HepG2 (cell line): ENCODE measurements around the gene VWA7. TPM values are rescaled to one million over a fixed set of nuclear protein-coding genes. Genes with fewer than 3 reads are reported as not detected.
A peak's percentile ranks its signal among the peaks of the same experiment; 100 is the strongest.

Experiments used
- AKNA ChIP-seq: sonication (generic); formaldehyde crosslinking; IDR thresholded peaks from 2 replicates; pipeline ENCODE4 v1.4.0; 2020; ENCODE audit warnings: missing genetic modification reagents, borderline replicate concordance
- CHD2 ChIP-seq: IDR thresholded peaks from 2 replicates; pipeline ENCODE4 v1.6.1; 2011; ENCODE audit warnings: low read depth, low read length, improper control_type of control experiment
- FOXA3 ChIP-seq: IDR thresholded peaks from 2 replicates; pipeline ENCODE4 v1.6.1; 2016; ENCODE audit warnings: missing genetic modification reagents, missing compliant biosample characterization
- HDAC6 ChIP-seq: fragments of 200-600 bp; sonication (generic); IDR thresholded peaks from 2 replicates; pipeline ENCODE4 v1.7.0; 2017; ENCODE audit warnings: mild to moderate bottlenecking, antibody characterized with exemption, low read length, low read depth
- HES4 ChIP-seq: sonication (generic); formaldehyde crosslinking; IDR thresholded peaks from 2 replicates; pipeline ENCODE4 v1.9.0; 2021; ENCODE audit warnings: mild to moderate bottlenecking, missing genetic modification reagents, borderline replicate concordance
- HNRNPK ChIP-seq: fragments of 200-400 bp; formaldehyde crosslinking; IDR thresholded peaks from 2 replicates; pipeline ENCODE4 v1.6.1; 2018; ENCODE audit warnings: low read length, low read depth, moderate library complexity, mild to moderate bottlenecking; ENCODE audit not compliant: poor library complexity, severe bottlenecking
- NFE2L2 ChIP-seq: fragments of 150-350 bp; IDR thresholded peaks from 2 replicates; pipeline ENCODE4 v1.6.1; 2014; ENCODE audit warnings: low read length
- PITX1 ChIP-seq: sonication (generic); formaldehyde crosslinking; IDR thresholded peaks from 2 replicates; pipeline ENCODE4 v1.5.1; 2020; ENCODE audit warnings: mild to moderate bottlenecking, missing genetic modification reagents
- SETDB1 ChIP-seq: sonication (generic); formaldehyde crosslinking; IDR thresholded peaks from 2 replicates; pipeline ENCODE4 v1.5.1; 2020; ENCODE audit warnings: missing genetic modification reagents, mild to moderate bottlenecking, borderline replicate concordance
- SPEN ChIP-seq: sonication (generic); formaldehyde crosslinking; IDR thresholded peaks from 2 replicates; pipeline ENCODE4 v1.5.1; 2020; ENCODE audit warnings: low read depth, mild to moderate bottlenecking, missing genetic modification reagents
- TFAP4 ChIP-seq: sonication (generic); IDR thresholded peaks from 2 replicates; pipeline ENCODE4 v1.6.1; 2016; ENCODE audit warnings: low read depth, borderline replicate concordance
- TFE3 ChIP-seq: IDR thresholded peaks from 2 replicates; pipeline ENCODE4 v1.6.1; 2016
- TIGD3 ChIP-seq: sonication (generic); formaldehyde crosslinking; IDR thresholded peaks from 2 replicates; pipeline ENCODE4 v1.5.1; 2020; ENCODE audit warnings: mild to moderate bottlenecking, missing genetic modification reagents, borderline replicate concordance
- ZNF121 ChIP-seq: sonication (generic); formaldehyde crosslinking; IDR thresholded peaks from 2 replicates; pipeline ENCODE4 v1.5.0; 2020; ENCODE audit warnings: mild to moderate bottlenecking, missing genetic modification reagents
- ZNF143 ChIP-seq: sonication (generic); formaldehyde crosslinking; IDR thresholded peaks from 2 replicates; pipeline ENCODE4 v1.4.0; 2020; ENCODE audit warnings: missing genetic modification reagents
- ZNF282 ChIP-seq: fragments of 450-650 bp; IDR thresholded peaks from 2 replicates; pipeline ENCODE4 v1.6.1; 2018; ENCODE audit not compliant: partially characterized antibody
- ZNF580 ChIP-seq: IDR thresholded peaks from 2 replicates; pipeline ENCODE4 v1.6.1; 2016; ENCODE audit warnings: low read depth, borderline replicate concordance
- ZNF614 ChIP-seq: IDR thresholded peaks from 2 replicates; pipeline ENCODE4 v1.6.1; 2018; ENCODE audit warnings: missing biosample characterization, missing genetic modification reagents, inconsistent platforms, borderline replicate concordance
- ZNF709 ChIP-seq: sonication (generic); formaldehyde crosslinking; IDR thresholded peaks from 2 replicates; pipeline ENCODE4 v1.5.0; 2020; ENCODE audit warnings: mild to moderate bottlenecking, missing genetic modification reagents
- ZNF766 ChIP-seq: sonication (generic); formaldehyde crosslinking; IDR thresholded peaks from 2 replicates; pipeline ENCODE4 v1.5.0; 2020; ENCODE audit warnings: missing genetic modification reagents, borderline replicate concordance
- polyA plus RNA-seq, 8 experiments: library from polyadenylated mRNA; depleted of rRNA in 3 of 8; stranded (reverse) in 7 of 8; unstranded in 1 of 8; fragments of >200 nt; fragmentation: Illumina TruSeq in 4 of 8; extraction: Trizol in 4 of 8; gene quantifications; 2 replicates each; pipeline versions ENCODE4 v1.2.1 to v1.2.3, GENCODE V29; 2011 to 2016; ENCODE audit warnings: low read depth in 4 of 8, missing spikeins in 1 of 8, mixed read lengths in 1 of 8; ENCODE audit not compliant: insufficient read depth in 1 of 8
- total RNA-seq, 5 experiments: library from RNA; depleted of rRNA; stranded (reverse); fragments of >200 nt; fragmentation: Illumina TruSeq; extraction: Trizol; gene quantifications; 2 replicates each; pipeline ENCODE4 v1.2.3, GENCODE V29; 2016; ENCODE audit warnings: low read depth in 1 of 5

Gene VWA7
- total and polyA plus RNA-seq, 2 of the 13 experiments (the other 11 are each of a cell fraction or from before 2014, with no cell fraction given), result 0.86 to 3.3 TPM

GRCh38 chr6:31794866-31795615 lies 17.9 kb upstream of the VWA7 start (continued):
- no peak for TF ChIP-seq TFE3 (CRISPR knock-in tag)
- no peak for TF ChIP-seq ZNF143 (CRISPR knock-in tag)
- TF ChIP-seq ZNF121 (CRISPR knock-in tag), result no peak
- TF ChIP-seq HES4 (CRISPR knock-in tag), result no peak
- TF ChIP-seq HDAC6, result no peak
- TF ChIP-seq AKNA (CRISPR knock-in tag), result peak; percentile 71; the same call in 1 of the 2 replicates
- no peak for TF ChIP-seq NFE2L2
- TF ChIP-seq ZNF709 (CRISPR knock-in tag), result peak; percentile 30; the same call in 1 of the 2 replicates
- 0 out of 2 replicates have a peak, but pooled peaks have one; percentile 8 for TF ChIP-seq SETDB1 (CRISPR knock-in tag)
- peak; percentile 67 for TF ChIP-seq HNRNPK
- no peak for TF ChIP-seq SPEN (CRISPR knock-in tag)
- TF ChIP-seq TIGD3 (CRISPR knock-in tag), result peak; percentile 46; the same call in 1 of the 2 replicates
- TF ChIP-seq CHD2, result 0 out of 2 replicates have a peak, but pooled peaks have one; percentile 12
- TF ChIP-seq TFAP4, result 0 out of 2 replicates have a peak, but pooled peaks have one; percentile 29
- 0 out of 2 replicates have a peak, but pooled peaks have one; percentile 12 for TF ChIP-seq ZNF580 (CRISPR knock-in tag)
- TF ChIP-seq ZNF614 (CRISPR knock-in tag), result 0 out of 2 replicates have a peak, but pooled peaks have one; percentile 28
- no peak for TF ChIP-seq ZNF766 (CRISPR knock-in tag)
- no peak for TF ChIP-seq ZNF282
- peak; percentile 52; the same call in 1 of the 2 replicates for TF ChIP-seq PITX1 (CRISPR knock-in tag)
- no peak for TF ChIP-seq FOXA3 (CRISPR knock-in tag)
